ENCODE results near the gene PPP1R37. TPM values are rescaled to one million over a fixed set of nuclear protein-coding genes. Genes with fewer than 3 reads are reported as not detected.
"Not testable (repeated sequence)": the region's sequence is repeated elsewhere in the genome, so short reads cannot be mapped to it uniquely, and the experiment has no call there.

PPP1R37 gene
- total RNA-seq, 2 donors from 2014 or later: 19.8 to 27.7 TPM

GRCh38 chr19:45106363-45106762 lies 13.4 kb downstream of the PPP1R37 start:
- H3K36me3 Mint-ChIP-seq (ENCODE audit: low read depth); H3K9me3 Mint-ChIP-seq; H3K4me3 Mint-ChIP-seq; ATAC-seq (replicated peaks); H3K27ac Mint-ChIP-seq; H3K27me3 Mint-ChIP-seq: not testable (repeated sequence)
- H3K4me1 Mint-ChIP-seq: peaks cover 24% of the 10 kb centered on the region

- Mint-ChIP-seq H3K4me3 (no peak overlapping the region), H3K36me3 (ENCODE audit: low read depth) (no peaks in the 10 kb centered on the region), H3K9me3 (no peaks in the 10 kb centered on the region), H3K27me3 (no peaks in the 10 kb centered on the region), H3K4me1 (peaks cover 27% of the 10 kb centered on the region), H3K27ac (no peak overlapping the region)
- ATAC-seq (replicated peaks): no peak
Observed at GRCh38 chr19:45107621-45108150, 14.7 kb downstream of the PPP1R37 start.

- Mint-ChIP-seq H3K9me3 (no peaks in the 10 kb centered on the region), H3K27ac (no peak overlapping the region), H3K27me3 (no peaks in the 10 kb centered on the region), H3K36me3 (ENCODE audit: low read depth) (no peaks in the 10 kb centered on the region), H3K4me3 (no peak overlapping the region), H3K4me1 (peaks cover 17% of the 10 kb centered on the region)
- peak; percentile 56 for ATAC-seq (replicated peaks)
Observed at GRCh38 chr19:45110851-45111266, 17.9 kb downstream of the PPP1R37 start.

- H3K36me3 Mint-ChIP-seq (ENCODE audit: low read depth): peaks cover 5% of the 10 kb centered on the region
- no peak overlapping the region for H3K4me3 Mint-ChIP-seq
Observed at GRCh38 chr19:45112111-45112827, 19.3 kb downstream of the PPP1R37 start.

GRCh38 chr19:45113628-45114027 lies 20.6 kb downstream of the PPP1R37 start:
- Mint-ChIP-seq H3K4me3 (no peak overlapping the region), H3K27ac (no peak overlapping the region), H3K9me3 (no peaks in the 10 kb centered on the region), H3K27me3 (no peaks in the 10 kb centered on the region), H3K4me1 (peaks cover 27% of the 10 kb centered on the region), H3K36me3 (ENCODE audit: low read depth) (peaks cover 5% of the 10 kb centered on the region)
- no peak for ATAC-seq (replicated peaks)

More at GRCh38 chr19:45112111-45112827, 19.3 kb downstream of the PPP1R37 start:
- no peak for ATAC-seq (replicated peaks)
- Mint-ChIP-seq H3K27ac (no peak overlapping the region), H3K4me1 (peaks cover 26% of the 10 kb centered on the region), H3K27me3 (no peaks in the 10 kb centered on the region), H3K9me3 (no peaks in the 10 kb centered on the region)

GRCh38 chr19:45114116-45114515 lies 21.1 kb downstream of the PPP1R37 start:
- ATAC-seq (replicated peaks): no peak
- no peak overlapping the region for H3K4me3 Mint-ChIP-seq
- no peak overlapping the region for H3K27ac Mint-ChIP-seq
- no peaks in the 10 kb centered on the region for H3K27me3 Mint-ChIP-seq
- H3K9me3 Mint-ChIP-seq: no peaks in the 10 kb centered on the region
- peaks cover 27% of the 10 kb centered on the region for H3K4me1 Mint-ChIP-seq
- peaks cover 5% of the 10 kb centered on the region for H3K36me3 Mint-ChIP-seq (ENCODE audit: low read depth)

- Mint-ChIP-seq H3K36me3 (ENCODE audit: low read depth) (peaks cover 5% of the 10 kb centered on the region), H3K4me1 (peaks cover 22% of the 10 kb centered on the region), H3K27ac (no peak overlapping the region)
Observed at GRCh38 chr19:45115809-45116615, 23.0 kb downstream of the PPP1R37 start.

GRCh38 chr19:45117167-45117594 lies 24.2 kb downstream of the PPP1R37 start:
- Mint-ChIP-seq H3K36me3 (ENCODE audit: low read depth) (peaks cover 5% of the 10 kb centered on the region), H3K27me3 (no peaks in the 10 kb centered on the region), H3K4me3 (peak overlapping the region; percentile 46), H3K27ac (no peak overlapping the region), H3K4me1 (peaks cover 31% of the 10 kb centered on the region), H3K9me3 (no peaks in the 10 kb centered on the region)
- ATAC-seq (replicated peaks): peak; percentile 74

More at GRCh38 chr19:45115809-45116615, 23.0 kb downstream of the PPP1R37 start:
- Mint-ChIP-seq H3K4me3 (peak overlapping the region; percentile 46), H3K27me3 (no peaks in the 10 kb centered on the region), H3K9me3 (no peaks in the 10 kb centered on the region)
- ATAC-seq (replicated peaks): no peak

GRCh38 chr19:45117671-45118070 lies 24.7 kb downstream of the PPP1R37 start:
- H3K27me3 Mint-ChIP-seq: no peaks in the 10 kb centered on the region
- no peaks in the 10 kb centered on the region for H3K9me3 Mint-ChIP-seq
- ATAC-seq (replicated peaks): peak; percentile 1
- peaks cover 33% of the 10 kb centered on the region for H3K4me1 Mint-ChIP-seq
- peaks cover 5% of the 10 kb centered on the region for H3K36me3 Mint-ChIP-seq (ENCODE audit: low read depth)
- H3K27ac Mint-ChIP-seq: peak overlapping the region; percentile 48
- peak overlapping the region; percentile 46 for H3K4me3 Mint-ChIP-seq

- peak overlapping the region; percentile 48 for H3K27ac Mint-ChIP-seq
- peaks cover 5% of the 10 kb centered on the region for H3K36me3 Mint-ChIP-seq (ENCODE audit: low read depth)
- no peaks in the 10 kb centered on the region for H3K27me3 Mint-ChIP-seq
- H3K4me3 Mint-ChIP-seq: peak overlapping the region; percentile 45
- no peak for ATAC-seq (replicated peaks)
- peaks cover 34% of the 10 kb centered on the region for H3K4me1 Mint-ChIP-seq
- no peaks in the 10 kb centered on the region for H3K9me3 Mint-ChIP-seq
Observed at GRCh38 chr19:45118106-45118505, 25.1 kb downstream of the PPP1R37 start.

- not testable (repeated sequence) for H3K36me3 Mint-ChIP-seq (ENCODE audit: low read depth); H3K27me3 Mint-ChIP-seq; H3K9me3 Mint-ChIP-seq; ATAC-seq (replicated peaks)
- Mint-ChIP-seq H3K4me3 (peak overlapping the region; percentile 34), H3K4me1 (peaks cover 35% of the 10 kb centered on the region), H3K27ac (peak overlapping the region; percentile 43)
Observed at GRCh38 chr19:45118591-45119355, 25.8 kb downstream of the PPP1R37 start.

- Mint-ChIP-seq H3K4me3 (no peak overlapping the region), H3K27ac (peak overlapping the region; percentile 43), H3K4me1 (peaks cover 39% of the 10 kb centered on the region), H3K36me3 (ENCODE audit: low read depth) (peaks cover 5% of the 10 kb centered on the region), H3K9me3 (no peaks in the 10 kb centered on the region), H3K27me3 (no peaks in the 10 kb centered on the region)
- no peak for ATAC-seq (replicated peaks)
Observed at GRCh38 chr19:45119582-45119981, 26.6 kb downstream of the PPP1R37 start.

- peak overlapping the region; percentile 64 for H3K4me3 Mint-ChIP-seq
- H3K27ac Mint-ChIP-seq: peak overlapping the region; percentile 90
- no peaks in the 10 kb centered on the region for H3K27me3 Mint-ChIP-seq
- peak; percentile 56 for ATAC-seq (replicated peaks)
- H3K4me1 Mint-ChIP-seq: peaks cover 32% of the 10 kb centered on the region
- H3K9me3 Mint-ChIP-seq: no peaks in the 10 kb centered on the region
- H3K36me3 Mint-ChIP-seq (ENCODE audit: low read depth): peaks cover 4% of the 10 kb centered on the region
Observed at GRCh38 chr19:45121827-45122345, 28.9 kb downstream of the PPP1R37 start.

GRCh38 chr19:45122832-45123231 lies 29.9 kb downstream of the PPP1R37 start:
- no peak for ATAC-seq (replicated peaks)
- Mint-ChIP-seq H3K36me3 (ENCODE audit: low read depth) (no peaks in the 10 kb centered on the region), H3K4me3 (no peak overlapping the region), H3K9me3 (no peaks in the 10 kb centered on the region), H3K27ac (peak overlapping the region; percentile 90), H3K27me3 (no peaks in the 10 kb centered on the region), H3K4me1 (peaks cover 28% of the 10 kb centered on the region)
